Endodermal cell (in vitro differentiated cells): Measurements from ENCODE around the gene FARP1. TPM values are rescaled to one million over a fixed set of nuclear protein-coding genes. Genes with fewer than 3 reads are reported as not detected.

Source experiments
- DNase-seq: peaks from one replicate; pipeline ENCODE4 v3.0.0-alpha.2; 2017
- H3K27ac ChIP-seq: 2 replicates; pipeline ENCODE4 v1.5.1; 2013; ENCODE audit warnings: mild to moderate bottlenecking, low read depth, low read length, moderate library complexity
- H3K27me3 ChIP-seq: 2 replicates; pipeline ENCODE4 v1.6.1; 2013; ENCODE audit warnings: mild to moderate bottlenecking, low read length, moderate library complexity; ENCODE audit not compliant: insufficient read depth, control insufficient read depth, poor library complexity, severe bottlenecking
- H3K36me3 ChIP-seq: 2 replicates; pipeline ENCODE4 v1.7.0; 2013; ENCODE audit warnings: mild to moderate bottlenecking, low read length, moderate library complexity; ENCODE audit not compliant: control insufficient read depth, insufficient read depth
- H3K4me1 ChIP-seq: one replicate; pipeline ENCODE4 v1.7.0; 2013; ENCODE audit warnings: low read length; ENCODE audit not compliant: control insufficient read depth, insufficient read depth
- H3K4me3 ChIP-seq: 2 replicates; pipeline ENCODE4 v1.5.1; 2013; ENCODE audit warnings: mild to moderate bottlenecking, low read length, moderate library complexity
- H3K9ac ChIP-seq: 2 replicates; pipeline ENCODE4 v1.6.1; 2013; ENCODE audit warnings: mild to moderate bottlenecking, low read length, moderate library complexity; ENCODE audit not compliant: poor library complexity, severe bottlenecking; ENCODE audit errors: extremely low read depth
- H3K9me3 ChIP-seq: 2 replicates; pipeline ENCODE4 v1.6.1; 2013; ENCODE audit warnings: mild to moderate bottlenecking, low read length, moderate library complexity; ENCODE audit not compliant: control insufficient read depth
- H3K27ac Mint-ChIP-seq: 2 replicates; pipeline ENCODE4 v1.8.0; 2020; ENCODE audit warnings: mixed read lengths
- H3K27me3 Mint-ChIP-seq: 2 replicates; pipeline ENCODE4 v1.8.0; 2021; ENCODE audit warnings: mild to moderate bottlenecking, mixed read lengths; ENCODE audit not compliant: insufficient read depth
- H3K36me3 Mint-ChIP-seq: 2 replicates; pipeline ENCODE4 v1.8.0; 2020; ENCODE audit warnings: low read depth, mixed read lengths
- H3K4me1 Mint-ChIP-seq: 2 replicates; pipeline ENCODE4 v1.8.0; 2020; ENCODE audit warnings: mixed read lengths
- H3K4me3 Mint-ChIP-seq: 2 replicates; pipeline ENCODE4 v1.8.0; 2020; ENCODE audit warnings: mild to moderate bottlenecking, moderate library complexity, mixed read lengths
- H3K9me3 Mint-ChIP-seq: 2 replicates; pipeline ENCODE4 v1.8.0; 2020; ENCODE audit warnings: mild to moderate bottlenecking, mixed read lengths
- WGBS, 2 experiments: methylation state at CpG; one replicate each; pipeline versions ENCODE4 v1.1.5 to v1.1.7; 2013; ENCODE audit warnings: missing lambda C conversion rate in 2 of 2, mixed read lengths in 1 of 2; ENCODE audit not compliant: insufficient coverage in 1 of 2, insufficient read length in 1 of 2; 5-methylcytosine and 5-hydroxymethylcytosine counted together
- total RNA-seq, 2 donors: library from RNA; stranded (reverse); fragmentation: NEBNext Ultra II Directional in 1 of 2; extraction: Animal tissue kit (Norgen Biotek cat#: 25700) in 1 of 2; gene quantifications; 2 replicates in 1 of 2; 3 replicates in 1 of 2; pipeline ENCODE4 v1.2.1, GENCODE V29; 2021
- TF ChIP-seq, protein P1 (sequence below): fragments of 200-600 bp; sonication (generic); conservative IDR thresholded peaks from 2 replicates; pipeline ENCODE4 v1.5.0; 2021; ENCODE audit warnings: antibody characterized with exemption, mild to moderate bottlenecking

The FARP1 gene
- total RNA-seq, 2 donors from 2014 or later, result 237 to 319 TPM

DNA sequence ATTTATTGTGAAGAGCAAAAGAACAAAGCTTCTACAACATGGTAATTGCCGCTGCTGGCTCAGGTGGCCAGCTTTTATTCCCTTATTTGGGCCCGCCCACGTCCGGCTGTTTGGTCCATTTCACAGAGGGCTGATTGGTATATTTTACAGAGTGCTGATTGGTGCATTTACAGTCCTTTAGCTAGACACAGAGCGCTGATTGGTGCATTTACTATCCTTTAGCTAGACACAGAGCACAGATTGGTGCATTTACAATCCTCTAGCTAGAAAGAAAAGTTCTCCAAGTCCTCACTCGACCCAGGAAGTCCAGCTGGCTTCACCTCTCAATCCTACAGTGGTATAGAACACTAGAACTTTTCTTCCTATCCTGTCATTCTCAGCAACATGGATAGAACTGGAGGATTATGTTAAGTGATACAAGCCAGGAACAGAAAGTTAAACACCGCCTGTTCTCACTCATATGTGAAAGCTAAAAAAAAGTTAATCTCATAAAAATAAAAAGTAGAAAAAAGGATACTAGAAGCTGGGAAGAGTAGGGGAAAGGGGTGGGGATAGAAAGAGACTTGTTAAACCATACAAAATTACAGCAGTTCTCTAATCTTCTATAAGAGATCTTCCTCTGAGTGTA, 33.6 kb upstream of the FARP1 start:
- Mint-ChIP-seq H3K36me3 (no peaks in the 10 kb centered on the region), H3K4me1 (no peaks in the 10 kb centered on the region), H3K9me3 (peaks cover 18% of the 10 kb centered on the region), H3K27ac (no peak overlapping the region), H3K4me3 (no peak overlapping the region), H3K27me3 (no peaks in the 10 kb centered on the region)
- no peak overlapping the region for H3K4me3 ChIP-seq
- 95 to 97% methylated on average over 5 to 6 of the region's 7 CpGs for WGBS, 2 experiments
- no peak for DNase-seq
- no peaks in the 10 kb centered on the region for H3K4me1 ChIP-seq
- no peaks in the 10 kb centered on the region for H3K36me3 ChIP-seq
- no peak overlapping the region for H3K9ac ChIP-seq
- no peaks in the 10 kb centered on the region for H3K27me3 ChIP-seq
- peaks cover 20% of the 10 kb centered on the region for H3K9me3 ChIP-seq
- TF ChIP-seq, protein P1, sequence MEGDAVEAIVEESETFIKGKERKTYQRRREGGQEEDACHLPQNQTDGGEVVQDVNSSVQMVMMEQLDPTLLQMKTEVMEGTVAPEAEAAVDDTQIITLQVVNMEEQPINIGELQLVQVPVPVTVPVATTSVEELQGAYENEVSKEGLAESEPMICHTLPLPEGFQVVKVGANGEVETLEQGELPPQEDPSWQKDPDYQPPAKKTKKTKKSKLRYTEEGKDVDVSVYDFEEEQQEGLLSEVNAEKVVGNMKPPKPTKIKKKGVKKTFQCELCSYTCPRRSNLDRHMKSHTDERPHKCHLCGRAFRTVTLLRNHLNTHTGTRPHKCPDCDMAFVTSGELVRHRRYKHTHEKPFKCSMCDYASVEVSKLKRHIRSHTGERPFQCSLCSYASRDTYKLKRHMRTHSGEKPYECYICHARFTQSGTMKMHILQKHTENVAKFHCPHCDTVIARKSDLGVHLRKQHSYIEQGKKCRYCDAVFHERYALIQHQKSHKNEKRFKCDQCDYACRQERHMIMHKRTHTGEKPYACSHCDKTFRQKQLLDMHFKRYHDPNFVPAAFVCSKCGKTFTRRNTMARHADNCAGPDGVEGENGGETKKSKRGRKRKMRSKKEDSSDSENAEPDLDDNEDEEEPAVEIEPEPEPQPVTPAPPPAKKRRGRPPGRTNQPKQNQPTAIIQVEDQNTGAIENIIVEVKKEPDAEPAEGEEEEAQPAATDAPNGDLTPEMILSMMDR, result no peak
- H3K27ac ChIP-seq, result no peak overlapping the region

DNA sequence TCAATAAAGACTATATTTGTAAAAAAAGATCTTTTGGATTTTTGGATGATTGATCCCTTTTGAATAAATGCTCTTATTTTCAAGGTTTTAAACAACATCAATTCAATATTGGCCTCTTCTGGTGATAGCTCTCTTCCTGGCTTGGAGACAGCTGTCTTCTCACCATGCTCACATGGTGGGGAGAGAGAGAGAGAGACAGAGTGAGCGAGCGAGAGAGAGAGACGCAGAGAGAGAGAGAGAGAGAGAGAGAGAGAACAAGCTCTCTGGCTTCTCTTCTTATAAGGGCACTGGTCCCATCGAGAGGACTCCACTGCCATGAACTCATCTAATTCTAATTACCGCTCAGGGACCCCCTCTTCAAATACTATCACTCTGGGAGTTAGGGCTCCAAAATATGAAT, 32.1 kb upstream of the FARP1 start:
- Histone ChIP-seq H3K27me3 (no peaks in the 10 kb centered on the region), H3K36me3 (no peaks in the 10 kb centered on the region), H3K4me3 (no peak overlapping the region), H3K27ac (no peak overlapping the region), H3K9me3 (peaks cover 12% of the 10 kb centered on the region), H3K9ac (no peak overlapping the region), H3K4me1 (no peaks in the 10 kb centered on the region)
- no peak overlapping the region for H3K4me3 Mint-ChIP-seq
- no peak for DNase-seq
- TF ChIP-seq, protein P1, result no peak
- peaks cover 14% of the 10 kb centered on the region for H3K9me3 Mint-ChIP-seq
- no peaks in the 10 kb centered on the region for H3K27me3 Mint-ChIP-seq
- no peaks in the 10 kb centered on the region for H3K4me1 Mint-ChIP-seq
- WGBS, 2 experiments, result 84 to 100% methylated on average over 3 of the region's 5 CpGs
- H3K27ac Mint-ChIP-seq, result no peak overlapping the region
- no peaks in the 10 kb centered on the region for H3K36me3 Mint-ChIP-seq

DNA sequence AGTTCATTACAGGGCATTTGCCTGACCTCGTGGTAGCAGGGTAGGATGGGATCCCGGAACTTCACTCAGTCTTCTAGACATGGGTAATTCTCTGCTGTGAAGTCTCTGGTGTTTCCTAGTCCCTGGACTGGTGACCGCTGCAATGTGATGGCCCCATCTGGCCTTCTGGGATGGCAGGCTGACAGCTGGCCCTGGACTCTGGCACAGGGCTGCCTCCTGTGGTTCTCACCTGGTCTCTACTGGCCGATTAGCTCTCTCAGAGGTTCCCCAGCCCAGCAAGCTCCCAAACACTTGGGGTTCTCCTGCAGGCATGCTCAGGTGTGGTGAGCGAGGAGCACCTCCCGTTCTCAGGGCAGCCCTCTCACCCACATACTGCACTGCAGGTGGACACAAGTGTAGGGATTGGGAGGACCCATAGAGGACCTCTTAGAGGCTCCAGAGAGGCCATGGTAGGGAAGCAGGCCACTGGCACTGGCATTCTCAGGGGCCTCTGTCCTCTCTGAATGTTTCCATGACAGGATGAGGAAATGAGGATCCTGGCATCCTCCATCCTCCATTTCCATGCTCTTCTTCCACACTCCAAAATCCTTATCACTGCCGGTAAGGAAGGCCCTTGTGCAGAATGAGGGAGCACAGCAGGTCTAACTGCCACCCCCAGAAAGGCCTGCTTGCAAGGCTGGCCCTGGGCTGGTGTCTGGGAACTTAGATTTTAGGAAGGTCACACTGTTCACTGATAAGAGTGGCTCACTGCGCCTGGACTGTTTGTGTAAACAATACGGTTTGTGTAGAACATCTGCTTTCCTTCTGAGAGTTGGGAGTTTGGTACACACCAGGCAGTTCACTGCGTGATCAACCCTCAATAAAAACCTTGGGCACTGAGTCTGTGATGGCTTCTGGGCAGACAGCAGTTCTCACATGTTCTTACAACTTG, 31.5 kb upstream of the FARP1 start:
- Mint-ChIP-seq H3K9me3 (peaks cover 12% of the 10 kb centered on the region), H3K4me1 (no peaks in the 10 kb centered on the region), H3K36me3 (no peaks in the 10 kb centered on the region), H3K4me3 (no peak overlapping the region), H3K27ac (no peak overlapping the region), H3K27me3 (no peaks in the 10 kb centered on the region)
- DNase-seq, result no peak
- WGBS, 2 experiments, result 92 to 96% methylated on average over 6 to 10 of the region's 10 CpGs
- no peak overlapping the region for H3K9ac ChIP-seq
- no peaks in the 10 kb centered on the region for H3K27me3 ChIP-seq
- no peak overlapping the region for H3K4me3 ChIP-seq
- no peaks in the 10 kb centered on the region for H3K4me1 ChIP-seq
- no peaks in the 10 kb centered on the region for H3K36me3 ChIP-seq
- H3K9me3 ChIP-seq, result peaks cover 9% of the 10 kb centered on the region
- no peak overlapping the region for H3K27ac ChIP-seq
- TF ChIP-seq, protein P1, result no peak
